ENCODE measurements around the gene USP32.

DNA sequence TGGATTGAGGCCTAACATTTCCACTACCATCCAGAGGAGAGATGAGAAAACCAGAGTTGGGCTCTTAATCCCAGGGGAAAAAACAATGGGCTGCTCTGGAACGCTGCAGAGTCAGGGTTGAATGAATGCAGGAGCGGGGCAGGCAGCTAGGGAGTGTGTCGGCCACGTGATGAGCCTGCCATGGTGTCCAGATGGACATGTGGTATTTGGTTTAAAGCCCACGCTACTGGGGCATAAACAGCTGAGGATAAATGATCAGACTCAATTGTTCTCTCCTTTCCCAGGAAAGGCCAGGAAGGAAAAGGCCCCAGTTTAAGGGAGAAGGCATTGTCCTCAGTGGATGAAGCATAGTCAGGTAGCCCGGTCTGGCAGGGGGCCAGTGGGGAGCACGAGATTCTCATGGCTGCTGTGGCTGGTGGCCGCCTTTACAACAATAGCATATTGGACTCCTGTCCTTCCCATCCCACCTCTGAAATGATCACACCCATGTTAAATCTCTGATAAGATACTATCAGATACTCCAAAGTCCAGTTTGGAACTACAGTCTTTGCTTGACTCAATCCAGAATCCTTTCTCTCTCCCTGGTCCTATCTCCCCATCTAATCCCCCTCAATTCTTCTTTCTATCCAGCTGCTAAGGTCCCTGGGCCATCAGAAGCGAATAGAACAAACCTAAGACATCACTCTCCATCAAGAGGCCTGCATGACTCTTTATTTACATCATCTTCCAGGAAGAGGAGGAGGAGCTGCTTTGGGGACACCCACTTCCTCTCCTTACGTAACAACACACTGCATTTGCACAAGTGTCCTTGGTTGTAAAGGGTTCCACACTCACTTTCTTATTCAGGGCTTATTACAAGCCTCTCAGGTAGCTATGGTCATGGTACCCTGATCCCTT, 221.8 kb downstream of the USP32 start:
- TF ChIP-seq POLR2A (IDR thresholded peaks at IDR 0.05; ENCODE audit: extremely low read depth, insufficient read length) = no peak
- TF ChIP-seq, protein P1, sequence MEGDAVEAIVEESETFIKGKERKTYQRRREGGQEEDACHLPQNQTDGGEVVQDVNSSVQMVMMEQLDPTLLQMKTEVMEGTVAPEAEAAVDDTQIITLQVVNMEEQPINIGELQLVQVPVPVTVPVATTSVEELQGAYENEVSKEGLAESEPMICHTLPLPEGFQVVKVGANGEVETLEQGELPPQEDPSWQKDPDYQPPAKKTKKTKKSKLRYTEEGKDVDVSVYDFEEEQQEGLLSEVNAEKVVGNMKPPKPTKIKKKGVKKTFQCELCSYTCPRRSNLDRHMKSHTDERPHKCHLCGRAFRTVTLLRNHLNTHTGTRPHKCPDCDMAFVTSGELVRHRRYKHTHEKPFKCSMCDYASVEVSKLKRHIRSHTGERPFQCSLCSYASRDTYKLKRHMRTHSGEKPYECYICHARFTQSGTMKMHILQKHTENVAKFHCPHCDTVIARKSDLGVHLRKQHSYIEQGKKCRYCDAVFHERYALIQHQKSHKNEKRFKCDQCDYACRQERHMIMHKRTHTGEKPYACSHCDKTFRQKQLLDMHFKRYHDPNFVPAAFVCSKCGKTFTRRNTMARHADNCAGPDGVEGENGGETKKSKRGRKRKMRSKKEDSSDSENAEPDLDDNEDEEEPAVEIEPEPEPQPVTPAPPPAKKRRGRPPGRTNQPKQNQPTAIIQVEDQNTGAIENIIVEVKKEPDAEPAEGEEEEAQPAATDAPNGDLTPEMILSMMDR (IDR thresholded peaks at IDR 0.05; ENCODE audit: low read depth, low read length) = no peak
